ENCODE results near the gene SSBP4. TPM values are rescaled to one million over a fixed set of nuclear protein-coding genes. Genes with fewer than 3 reads are reported as not detected.
"Not testable (repeated sequence)": the region's sequence is repeated elsewhere in the genome, so short reads cannot be mapped to it uniquely, and the experiment has no call there.

Gene SSBP4
- total RNA-seq, 6 donors from 2014 or later: 52.0 to 157 (median 84.1) TPM

- no peaks in the 10 kb centered on the region for H3K36me3 ChIP-seq
- ATAC-seq (ENCODE audit: low FRiP score in 2 of 2): peak in 1 of 2 donors; percentile 25
- peak overlapping the region in 1 of 4 donors; percentile 23 for H3K27ac ChIP-seq
- no peaks in the 10 kb centered on the region for H3K27me3 ChIP-seq
- 28 to 41% methylated on average over 6 of the region's 6 CpGs for WGBS, 2 donors
- no peak overlapping the region for H3K4me3 ChIP-seq
- peaks cover 15 to 33% (median 25%) of the 10 kb centered on the region in 4 donors for H3K4me1 ChIP-seq
- no peaks in the 10 kb centered on the region for H3K9me3 ChIP-seq
- DNase-seq: peak in 1 of 2 donors; percentile 78
- peak in 1 of 2 donors; percentile 69 for TF ChIP-seq POLR2AphosphoS5 (IDR thresholded peaks at IDR 0.05)
- TF ChIP-seq POLR2A (IDR thresholded peaks at IDR 0.05): no peak
Measured at GRCh38 chr19:18399008-18399407, 20.2 kb upstream of the SSBP4 start.

GRCh38 chr19:18401580-18402112 is 17.6 kb upstream of the SSBP4 start:
- Histone ChIP-seq H3K9me3 (no peaks in the 10 kb centered on the region), H3K27me3 (no peaks in the 10 kb centered on the region), H3K4me1 (peaks cover 15 to 33% (median 25%) of the 10 kb centered on the region in 4 donors), H3K36me3 (no peaks in the 10 kb centered on the region), H3K4me3 (no peak overlapping the region), H3K27ac (peak overlapping the region in 3 of 4 donors; percentile 45 to 73 (median 53))
- peak; percentile 76 to 91 for ATAC-seq (ENCODE audit: low FRiP score in 2 of 2)
- TF ChIP-seq EP300 (IDR thresholded peaks at IDR 0.05) (no peak), CTCF (IDR thresholded peaks at IDR 0.05) (peak in 1 of 6 experiments; percentile 22), POLR2A (IDR thresholded peaks at IDR 0.05) (peak in 1 of 4 donors; percentile 27)
- peak in 1 of 2 donors; percentile 87 for DNase-seq
- 43 to 46% methylated on average over 7 of the region's 7 CpGs for WGBS, 2 donors

- 65 to 75% methylated on average over 18 of the region's 18 CpGs for WGBS, 2 donors
- not testable (repeated sequence) for H3K4me3 ChIP-seq; DNase-seq; H3K36me3 ChIP-seq; ATAC-seq (ENCODE audit: low FRiP score in 2 of 2); H3K9me3 ChIP-seq; H3K27me3 ChIP-seq
- H3K27ac ChIP-seq: peak overlapping the region in 3 of 4 donors; percentile 45 to 73 (median 53)
- H3K4me1 ChIP-seq: peaks cover 11 to 25% (median 18%) of the 10 kb centered on the region in 4 donors
Measured at GRCh38 chr19:18402455-18403248, 16.5 kb upstream of the SSBP4 start.

- ATAC-seq (ENCODE audit: low FRiP score in 2 of 2); H3K36me3 ChIP-seq; DNase-seq; H3K4me3 ChIP-seq; H3K9me3 ChIP-seq; H3K27me3 ChIP-seq; H3K27ac ChIP-seq: not testable (repeated sequence)
- WGBS, 2 donors: 81 to 83% methylated on average over 11 of the region's 11 CpGs
- H3K4me1 ChIP-seq: peaks cover 0 to 20% (median 5%) of the 10 kb centered on the region in 4 donors
Measured at GRCh38 chr19:18405754-18406153, 13.4 kb upstream of the SSBP4 start.

- ATAC-seq (ENCODE audit: low FRiP score in 2 of 2): no peak
- H3K27ac ChIP-seq: no peak overlapping the region
- TF ChIP-seq POLR2AphosphoS5 (IDR thresholded peaks at IDR 0.05) (no peak), EP300 (IDR thresholded peaks at IDR 0.05) (no peak), POLR2A (IDR thresholded peaks at IDR 0.05) (no peak), CTCF (IDR thresholded peaks at IDR 0.05) (no peak)
- no peak for DNase-seq
- no peak overlapping the region for H3K4me3 ChIP-seq
- WGBS, 2 donors: 91 to 96% methylated on average over 9 of the region's 9 CpGs
- H3K9me3 ChIP-seq: no peaks in the 10 kb centered on the region
- peaks cover 0 to 16% (median 5%) of the 10 kb centered on the region in 4 donors for H3K4me1 ChIP-seq
- no peaks in the 10 kb centered on the region for H3K27me3 ChIP-seq
- H3K36me3 ChIP-seq: no peaks in the 10 kb centered on the region
Measured at GRCh38 chr19:18406749-18407148, 12.4 kb upstream of the SSBP4 start.

- ATAC-seq (ENCODE audit: low FRiP score in 2 of 2): peak; percentile 36 to 58
Measured at GRCh38 chr19:18408053-18408476, 11.1 kb upstream of the SSBP4 start.

More at GRCh38 chr19:18408053-18408476, 11.1 kb upstream of the SSBP4 start:
- Histone ChIP-seq H3K4me3 (no peak overlapping the region), H3K4me1 (peaks cover 0 to 4% (median 0%) of the 10 kb centered on the region in 4 donors), H3K27ac (no peak overlapping the region), H3K9me3 (no peaks in the 10 kb centered on the region), H3K27me3 (no peaks in the 10 kb centered on the region), H3K36me3 (no peaks in the 10 kb centered on the region)
- peak in 1 of 2 donors; percentile 77 for DNase-seq
- TF ChIP-seq CTCF (IDR thresholded peaks at IDR 0.05): peak; percentile 34 to 66 (median 47)
- TF ChIP-seq EP300 (IDR thresholded peaks at IDR 0.05): no peak
- no peak for TF ChIP-seq POLR2AphosphoS5 (IDR thresholded peaks at IDR 0.05)
- TF ChIP-seq POLR2A (IDR thresholded peaks at IDR 0.05): no peak
- WGBS, 2 donors: 44 to 47% methylated on average over 9 to 10 of the region's 10 CpGs
